ENCODE results near the gene PDE4D. TPM values are rescaled to one million over a fixed set of nuclear protein-coding genes. Genes with fewer than 3 reads are reported as not detected.

PDE4D gene
- total RNA-seq, 1 experiment from 2014 or later: 3.3 TPM

DNA sequence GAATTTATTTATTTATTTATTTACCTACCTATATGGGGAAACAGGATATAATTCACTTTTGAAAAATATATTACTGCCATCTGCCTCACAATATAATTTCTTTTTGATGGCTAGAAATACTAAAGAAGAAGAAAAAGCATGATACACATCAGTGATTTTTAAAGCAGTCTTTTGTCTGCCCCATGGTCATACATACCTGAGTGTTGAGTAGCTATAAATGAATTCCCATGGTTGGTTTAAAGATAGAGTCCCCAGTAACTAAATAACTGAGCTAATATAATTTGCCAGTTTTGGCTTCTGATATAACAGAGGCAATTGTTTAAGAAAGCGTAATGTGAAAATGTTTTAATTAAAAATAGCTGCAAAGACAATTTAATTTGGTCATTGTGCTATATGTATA lies 447.8 kb downstream of the PDE4D start (continued):
- TF ChIP-seq, protein P1, sequence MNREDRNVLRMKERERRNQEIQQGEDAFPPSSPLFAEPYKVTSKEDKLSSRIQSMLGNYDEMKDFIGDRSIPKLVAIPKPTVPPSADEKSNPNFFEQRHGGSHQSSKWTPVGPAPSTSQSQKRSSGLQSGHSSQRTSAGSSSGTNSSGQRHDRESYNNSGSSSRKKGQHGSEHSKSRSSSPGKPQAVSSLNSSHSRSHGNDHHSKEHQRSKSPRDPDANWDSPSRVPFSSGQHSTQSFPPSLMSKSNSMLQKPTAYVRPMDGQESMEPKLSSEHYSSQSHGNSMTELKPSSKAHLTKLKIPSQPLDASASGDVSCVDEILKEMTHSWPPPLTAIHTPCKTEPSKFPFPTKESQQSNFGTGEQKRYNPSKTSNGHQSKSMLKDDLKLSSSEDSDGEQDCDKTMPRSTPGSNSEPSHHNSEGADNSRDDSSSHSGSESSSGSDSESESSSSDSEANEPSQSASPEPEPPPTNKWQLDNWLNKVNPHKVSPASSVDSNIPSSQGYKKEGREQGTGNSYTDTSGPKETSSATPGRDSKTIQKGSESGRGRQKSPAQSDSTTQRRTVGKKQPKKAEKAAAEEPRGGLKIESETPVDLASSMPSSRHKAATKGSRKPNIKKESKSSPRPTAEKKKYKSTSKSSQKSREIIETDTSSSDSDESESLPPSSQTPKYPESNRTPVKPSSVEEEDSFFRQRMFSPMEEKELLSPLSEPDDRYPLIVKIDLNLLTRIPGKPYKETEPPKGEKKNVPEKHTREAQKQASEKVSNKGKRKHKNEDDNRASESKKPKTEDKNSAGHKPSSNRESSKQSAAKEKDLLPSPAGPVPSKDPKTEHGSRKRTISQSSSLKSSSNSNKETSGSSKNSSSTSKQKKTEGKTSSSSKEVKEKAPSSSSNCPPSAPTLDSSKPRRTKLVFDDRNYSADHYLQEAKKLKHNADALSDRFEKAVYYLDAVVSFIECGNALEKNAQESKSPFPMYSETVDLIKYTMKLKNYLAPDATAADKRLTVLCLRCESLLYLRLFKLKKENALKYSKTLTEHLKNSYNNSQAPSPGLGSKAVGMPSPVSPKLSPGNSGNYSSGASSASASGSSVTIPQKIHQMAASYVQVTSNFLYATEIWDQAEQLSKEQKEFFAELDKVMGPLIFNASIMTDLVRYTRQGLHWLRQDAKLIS (CRISPR knock-in tag; IDR thresholded peaks at IDR 0.05; ENCODE audit: borderline replicate concordance): no peak
- TF ChIP-seq, protein P2, sequence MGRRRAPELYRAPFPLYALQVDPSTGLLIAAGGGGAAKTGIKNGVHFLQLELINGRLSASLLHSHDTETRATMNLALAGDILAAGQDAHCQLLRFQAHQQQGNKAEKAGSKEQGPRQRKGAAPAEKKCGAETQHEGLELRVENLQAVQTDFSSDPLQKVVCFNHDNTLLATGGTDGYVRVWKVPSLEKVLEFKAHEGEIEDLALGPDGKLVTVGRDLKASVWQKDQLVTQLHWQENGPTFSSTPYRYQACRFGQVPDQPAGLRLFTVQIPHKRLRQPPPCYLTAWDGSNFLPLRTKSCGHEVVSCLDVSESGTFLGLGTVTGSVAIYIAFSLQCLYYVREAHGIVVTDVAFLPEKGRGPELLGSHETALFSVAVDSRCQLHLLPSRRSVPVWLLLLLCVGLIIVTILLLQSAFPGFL (CRISPR knock-in tag; IDR thresholded peaks at IDR 0.05; ENCODE audit: borderline replicate concordance): no peak
- TF ChIP-seq ETV6 (CRISPR knock-in tag; IDR thresholded peaks at IDR 0.05) (no peak), NFATC4 (CRISPR knock-in tag; IDR thresholded peaks at IDR 0.05) (no peak), SMAD4 (CRISPR knock-in tag; IDR thresholded peaks at IDR 0.05) (no peak), ZNF121 (CRISPR knock-in tag; IDR thresholded peaks at IDR 0.05) (no peak), JUN (CRISPR knock-in tag; IDR thresholded peaks at IDR 0.05) (no peak), JAZF1 (CRISPR knock-in tag; IDR thresholded peaks at IDR 0.05) (no peak)
- TF ChIP-seq, protein P3, sequence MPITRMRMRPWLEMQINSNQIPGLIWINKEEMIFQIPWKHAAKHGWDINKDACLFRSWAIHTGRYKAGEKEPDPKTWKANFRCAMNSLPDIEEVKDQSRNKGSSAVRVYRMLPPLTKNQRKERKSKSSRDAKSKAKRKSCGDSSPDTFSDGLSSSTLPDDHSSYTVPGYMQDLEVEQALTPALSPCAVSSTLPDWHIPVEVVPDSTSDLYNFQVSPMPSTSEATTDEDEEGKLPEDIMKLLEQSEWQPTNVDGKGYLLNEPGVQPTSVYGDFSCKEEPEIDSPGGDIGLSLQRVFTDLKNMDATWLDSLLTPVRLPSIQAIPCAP (CRISPR knock-in tag; IDR thresholded peaks at IDR 0.05): no peak
- TF ChIP-seq, protein P4, sequence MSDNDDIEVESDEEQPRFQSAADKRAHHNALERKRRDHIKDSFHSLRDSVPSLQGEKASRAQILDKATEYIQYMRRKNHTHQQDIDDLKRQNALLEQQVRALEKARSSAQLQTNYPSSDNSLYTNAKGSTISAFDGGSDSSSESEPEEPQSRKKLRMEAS (CRISPR knock-in tag; IDR thresholded peaks at IDR 0.05): no peak

DNA sequence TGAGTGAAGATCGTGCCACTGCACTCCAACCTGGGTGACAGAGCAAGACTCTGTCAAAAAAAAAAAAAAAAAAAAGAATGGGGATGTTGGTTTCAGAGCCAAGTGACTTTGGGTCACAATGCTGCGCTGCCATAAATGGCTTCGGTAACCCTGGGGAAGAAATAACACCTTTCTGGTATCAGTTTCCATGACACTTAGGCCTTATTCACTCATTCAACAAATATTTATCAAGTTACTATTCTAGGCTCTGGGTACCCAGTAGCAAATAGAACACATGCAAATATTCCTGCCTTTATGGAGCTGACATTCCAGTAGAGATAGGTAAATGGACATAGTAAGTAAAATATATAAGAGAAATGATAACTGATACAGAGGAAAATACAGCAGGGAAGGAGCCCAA lies 454.2 kb downstream of the PDE4D start:
- DNase-seq (ENCODE audit: low spot score) (no peak), ATAC-seq (no peak)
- CTCF ChIA-PET: no interaction called here
- TF ChIP-seq EMX1 (CRISPR knock-in tag; IDR thresholded peaks at IDR 0.05) (no peak), TEAD1 (CRISPR knock-in tag; IDR thresholded peaks at IDR 0.05) (no peak), FOXK1 (CRISPR knock-in tag; IDR thresholded peaks at IDR 0.05) (no peak), SMAD4 (CRISPR knock-in tag; IDR thresholded peaks at IDR 0.05) (no peak), TP53 (CRISPR knock-in tag; IDR thresholded peaks at IDR 0.05) (no peak), SP1 (CRISPR knock-in tag; conservative IDR thresholded peaks at IDR 0.05) (no peak)
- TF ChIP-seq, protein P5, sequence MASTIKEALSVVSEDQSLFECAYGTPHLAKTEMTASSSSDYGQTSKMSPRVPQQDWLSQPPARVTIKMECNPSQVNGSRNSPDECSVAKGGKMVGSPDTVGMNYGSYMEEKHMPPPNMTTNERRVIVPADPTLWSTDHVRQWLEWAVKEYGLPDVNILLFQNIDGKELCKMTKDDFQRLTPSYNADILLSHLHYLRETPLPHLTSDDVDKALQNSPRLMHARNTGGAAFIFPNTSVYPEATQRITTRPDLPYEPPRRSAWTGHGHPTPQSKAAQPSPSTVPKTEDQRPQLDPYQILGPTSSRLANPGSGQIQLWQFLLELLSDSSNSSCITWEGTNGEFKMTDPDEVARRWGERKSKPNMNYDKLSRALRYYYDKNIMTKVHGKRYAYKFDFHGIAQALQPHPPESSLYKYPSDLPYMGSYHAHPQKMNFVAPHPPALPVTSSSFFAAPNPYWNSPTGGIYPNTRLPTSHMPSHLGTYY (CRISPR knock-in tag; IDR thresholded peaks at IDR 0.05): no peak
- TF ChIP-seq, protein P6, sequence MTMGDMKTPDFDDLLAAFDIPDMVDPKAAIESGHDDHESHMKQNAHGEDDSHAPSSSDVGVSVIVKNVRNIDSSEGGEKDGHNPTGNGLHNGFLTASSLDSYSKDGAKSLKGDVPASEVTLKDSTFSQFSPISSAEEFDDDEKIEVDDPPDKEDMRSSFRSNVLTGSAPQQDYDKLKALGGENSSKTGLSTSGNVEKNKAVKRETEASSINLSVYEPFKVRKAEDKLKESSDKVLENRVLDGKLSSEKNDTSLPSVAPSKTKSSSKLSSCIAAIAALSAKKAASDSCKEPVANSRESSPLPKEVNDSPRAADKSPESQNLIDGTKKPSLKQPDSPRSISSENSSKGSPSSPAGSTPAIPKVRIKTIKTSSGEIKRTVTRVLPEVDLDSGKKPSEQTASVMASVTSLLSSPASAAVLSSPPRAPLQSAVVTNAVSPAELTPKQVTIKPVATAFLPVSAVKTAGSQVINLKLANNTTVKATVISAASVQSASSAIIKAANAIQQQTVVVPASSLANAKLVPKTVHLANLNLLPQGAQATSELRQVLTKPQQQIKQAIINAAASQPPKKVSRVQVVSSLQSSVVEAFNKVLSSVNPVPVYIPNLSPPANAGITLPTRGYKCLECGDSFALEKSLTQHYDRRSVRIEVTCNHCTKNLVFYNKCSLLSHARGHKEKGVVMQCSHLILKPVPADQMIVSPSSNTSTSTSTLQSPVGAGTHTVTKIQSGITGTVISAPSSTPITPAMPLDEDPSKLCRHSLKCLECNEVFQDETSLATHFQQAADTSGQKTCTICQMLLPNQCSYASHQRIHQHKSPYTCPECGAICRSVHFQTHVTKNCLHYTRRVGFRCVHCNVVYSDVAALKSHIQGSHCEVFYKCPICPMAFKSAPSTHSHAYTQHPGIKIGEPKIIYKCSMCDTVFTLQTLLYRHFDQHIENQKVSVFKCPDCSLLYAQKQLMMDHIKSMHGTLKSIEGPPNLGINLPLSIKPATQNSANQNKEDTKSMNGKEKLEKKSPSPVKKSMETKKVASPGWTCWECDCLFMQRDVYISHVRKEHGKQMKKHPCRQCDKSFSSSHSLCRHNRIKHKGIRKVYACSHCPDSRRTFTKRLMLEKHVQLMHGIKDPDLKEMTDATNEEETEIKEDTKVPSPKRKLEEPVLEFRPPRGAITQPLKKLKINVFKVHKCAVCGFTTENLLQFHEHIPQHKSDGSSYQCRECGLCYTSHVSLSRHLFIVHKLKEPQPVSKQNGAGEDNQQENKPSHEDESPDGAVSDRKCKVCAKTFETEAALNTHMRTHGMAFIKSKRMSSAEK (CRISPR knock-in tag; IDR thresholded peaks at IDR 0.05; ENCODE audit: borderline replicate concordance): no peak
- TF ChIP-seq, protein P7, sequence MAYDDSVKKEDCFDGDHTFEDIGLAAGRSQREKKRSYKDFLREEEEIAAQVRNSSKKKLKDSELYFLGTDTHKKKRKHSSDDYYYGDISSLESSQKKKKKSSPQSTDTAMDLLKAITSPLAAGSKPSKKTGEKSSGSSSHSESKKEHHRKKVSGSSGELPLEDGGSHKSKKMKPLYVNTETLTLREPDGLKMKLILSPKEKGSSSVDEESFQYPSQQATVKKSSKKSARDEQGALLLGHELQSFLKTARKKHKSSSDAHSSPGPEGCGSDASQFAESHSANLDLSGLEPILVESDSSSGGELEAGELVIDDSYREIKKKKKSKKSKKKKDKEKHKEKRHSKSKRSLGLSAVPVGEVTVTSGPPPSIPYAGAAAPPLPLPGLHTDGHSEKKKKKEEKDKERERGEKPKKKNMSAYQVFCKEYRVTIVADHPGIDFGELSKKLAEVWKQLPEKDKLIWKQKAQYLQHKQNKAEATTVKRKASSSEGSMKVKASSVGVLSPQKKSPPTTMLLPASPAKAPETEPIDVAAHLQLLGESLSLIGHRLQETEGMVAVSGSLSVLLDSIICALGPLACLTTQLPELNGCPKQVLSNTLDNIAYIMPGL (CRISPR knock-in tag; IDR thresholded peaks at IDR 0.05): no peak
- no peaks in the 10 kb centered on the region for H3K4me1 Mint-ChIP-seq
- no peaks in the 10 kb centered on the region for H3K36me3 Mint-ChIP-seq
- POLR2A ChIA-PET: no interaction called here
- H3K27me3 Mint-ChIP-seq (ENCODE audit: low read depth): no peaks in the 10 kb centered on the region
- H3K27ac Mint-ChIP-seq: no peak overlapping the region
- H3K9me3 Mint-ChIP-seq: no peaks in the 10 kb centered on the region
- H3K4me3 Mint-ChIP-seq: no peak overlapping the region
